ENCODE data around the gene PTPRT.

The PTPRT gene

GRCh38 chr20:43189554-43190331, at the start of gene PTPRT:
PTPRT (minus strand) TSS chr20:43189906; CDS start chr20:43189733, 173 bp downstream.
- no peak for DNase-seq (ENCODE audit: low read depth in 2 of 2)

GRCh38 chr20:43238833-43239232, 49.1 kb upstream of the PTPRT start:
- DNase-seq (ENCODE audit: low read depth in 2 of 2), result no peak

- no peak for DNase-seq (ENCODE audit: low read depth in 2 of 2)
Observed at GRCh38 chr20:43238266-43238665, 48.6 kb upstream of the PTPRT start.

- no peak for DNase-seq (ENCODE audit: low read depth in 2 of 2)
Observed at GRCh38 chr20:43237651-43238168, 48.0 kb upstream of the PTPRT start.

- no peak for DNase-seq (ENCODE audit: low read depth in 2 of 2)
Observed at GRCh38 chr20:43235998-43236397, 46.3 kb upstream of the PTPRT start.

- DNase-seq (ENCODE audit: low read depth in 2 of 2), result no peak
Observed at GRCh38 chr20:43231829-43232228, 42.1 kb upstream of the PTPRT start.

- DNase-seq (ENCODE audit: low read depth in 2 of 2), result no peak
Observed at GRCh38 chr20:43229696-43230095, 40.0 kb upstream of the PTPRT start.

- no peak for DNase-seq (ENCODE audit: low read depth in 2 of 2)
Observed at GRCh38 chr20:43220612-43221011, 30.9 kb upstream of the PTPRT start.

GRCh38 chr20:43210901-43211300, 21.2 kb upstream of the PTPRT start:
- no peak for DNase-seq (ENCODE audit: low read depth in 2 of 2)

- DNase-seq (ENCODE audit: low read depth in 2 of 2), result no peak
Observed at GRCh38 chr20:43209831-43210230, 20.1 kb upstream of the PTPRT start.

- no peak for DNase-seq (ENCODE audit: low read depth in 2 of 2)
Observed at GRCh38 chr20:43205699-43206098, 16.0 kb upstream of the PTPRT start.

GRCh38 chr20:43202100-43202499, 12.4 kb upstream of the PTPRT start:
- DNase-seq (ENCODE audit: low read depth in 2 of 2), result no peak

- no peak for DNase-seq (ENCODE audit: low read depth in 2 of 2)
Observed at GRCh38 chr20:43198607-43199006, 8.9 kb upstream of the PTPRT start.

GRCh38 chr20:43196243-43196642, 6.5 kb upstream of the PTPRT start:
- no peak for DNase-seq (ENCODE audit: low read depth in 2 of 2)

GRCh38 chr20:43194137-43194536, 4.4 kb upstream of the PTPRT start:
- no peak for DNase-seq (ENCODE audit: low read depth in 2 of 2)

GRCh38 chr20:43193443-43193842, 3.7 kb upstream of the PTPRT start:
- no peak for DNase-seq (ENCODE audit: low read depth in 2 of 2)

- DNase-seq (ENCODE audit: low read depth in 2 of 2), result no peak
Observed at GRCh38 chr20:43191946-43192863, 2.5 kb upstream of the PTPRT start.

GRCh38 chr20:43191143-43191542, 1.4 kb upstream of the PTPRT start:
- no peak for DNase-seq (ENCODE audit: low read depth in 2 of 2)

- no peak for DNase-seq (ENCODE audit: low read depth in 2 of 2)
Observed at GRCh38 chr20:43190332-43190953, 737 bp upstream of the PTPRT start.

GRCh38 chr20:43188861-43189553, 699 bp downstream of the PTPRT start:
- DNase-seq (ENCODE audit: low read depth in 2 of 2), result no peak

- no peak for DNase-seq (ENCODE audit: low read depth in 2 of 2)
Observed at GRCh38 chr20:43188234-43188653, 1.5 kb downstream of the PTPRT start.
